A549 (cell line): ENCODE results near the gene OPALIN.

ENCODE experiments used
- CTCF ChIP-seq: fragments of >200 bp; sonication (Bioruptor Twin); formaldehyde crosslinking; IDR thresholded peaks from 3 replicates; pipeline ENCODE4 v1.5.1; 2016
- EP300 ChIP-seq, 2 experiments: fragments of >200 bp; sonication (Bioruptor Twin); formaldehyde crosslinking; IDR thresholded peaks; 2 replicates in 1 of 2; 3 replicates in 1 of 2; pipeline ENCODE4 v1.6.1; 2016 to 2017
- MYC ChIP-seq: IDR thresholded peaks from 2 replicates; pipeline ENCODE4 v1.6.1; 2012; ENCODE audit warnings: mild to moderate bottlenecking, inconsistent platforms, low read length, improper control_type of control experiment, borderline replicate concordance
- SREBF2 ChIP-seq: fragments of 450-650 bp; IDR thresholded peaks from 2 replicates; pipeline ENCODE4 v1.6.1; 2014; ENCODE audit warnings: mild to moderate bottlenecking, moderate library complexity

GRCh38 chr10:96376483-96376882, 17.7 kb upstream of the OPALIN start:
- TF ChIP-seq SREBF2 (no peak), CTCF (no peak), MYC (no peak), EP300 (IDR thresholded peaks at IDR 0.05) (no peak)
